HEK293 (cell line): Measurements from ENCODE around the gene KLK7.

Experiments
- PRDM4 ChIP-seq: fragments of 450-650 bp; formaldehyde crosslinking; IDR thresholded peaks from 2 replicates; pipeline ENCODE4 v1.5.1; 2017; ENCODE audit warnings: missing biosample characterization, missing genetic modification characterization
- YY1 ChIP-seq: fragments of 450-650 bp; formaldehyde crosslinking; IDR thresholded peaks from 2 replicates; pipeline ENCODE4 v1.5.1; 2018; ENCODE audit warnings: missing biosample characterization, missing genetic modification characterization
- ZNF76 ChIP-seq: fragments of 450-650 bp; formaldehyde crosslinking; IDR thresholded peaks from 2 replicates; pipeline ENCODE4; 2016; ENCODE audit warnings: low read depth, missing biosample characterization, missing genetic modification characterization, borderline replicate concordance
- ZNF830 ChIP-seq: fragments of 450-650 bp; IDR thresholded peaks from 2 replicates; pipeline ENCODE4 v1.5.0; 2018; ENCODE audit warnings: missing biosample characterization, missing genetic modification characterization, low read depth, mild to moderate bottlenecking, moderate library complexity
- TF ChIP-seq, protein P1 (sequence below): fragments of 450-650 bp; formaldehyde crosslinking; IDR thresholded peaks from 2 replicates; pipeline ENCODE4 v1.5.1; 2016; ENCODE audit warnings: missing biosample characterization, missing genetic modification characterization
- TF ChIP-seq, protein P2 (sequence below): fragments of 450-650 bp; formaldehyde crosslinking; IDR thresholded peaks from 2 replicates; pipeline ENCODE4 v1.5.1; 2016; ENCODE audit warnings: missing biosample characterization, missing genetic modification characterization
- TF ChIP-seq, protein P3 (sequence below): fragments of 450-650 bp; IDR thresholded peaks from 2 replicates; pipeline ENCODE4 v1.5.1; 2018; ENCODE audit warnings: missing biosample characterization, mild to moderate bottlenecking, missing genetic modification characterization
- TF ChIP-seq, protein P4 (sequence below): fragments of 450-650 bp; formaldehyde crosslinking; IDR thresholded peaks from 2 replicates; pipeline ENCODE4 v1.5.0; 2017; ENCODE audit warnings: missing biosample characterization, missing genetic modification characterization, borderline replicate concordance

DNA sequence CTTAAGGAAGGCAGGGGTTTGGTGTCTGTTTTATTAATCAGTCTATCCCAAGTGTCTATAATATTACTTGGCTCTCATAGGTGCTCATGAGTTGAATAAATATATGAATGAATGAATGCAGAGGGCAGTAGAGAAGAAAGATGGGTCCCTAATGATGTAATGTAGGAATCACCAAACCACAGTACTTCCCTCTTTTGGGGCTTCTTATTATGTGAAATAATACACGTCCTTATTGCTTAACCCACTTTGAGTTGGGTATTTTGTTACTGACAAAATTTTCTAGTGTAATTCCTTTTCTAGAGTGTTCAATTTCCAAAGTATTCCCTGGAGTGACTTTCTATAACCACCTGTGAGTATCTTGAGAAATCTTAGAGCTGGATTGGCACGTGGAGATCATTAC, 44.1 kb downstream of the KLK7 start:
- TF ChIP-seq YY1 = no peak
- TF ChIP-seq, protein P1, sequence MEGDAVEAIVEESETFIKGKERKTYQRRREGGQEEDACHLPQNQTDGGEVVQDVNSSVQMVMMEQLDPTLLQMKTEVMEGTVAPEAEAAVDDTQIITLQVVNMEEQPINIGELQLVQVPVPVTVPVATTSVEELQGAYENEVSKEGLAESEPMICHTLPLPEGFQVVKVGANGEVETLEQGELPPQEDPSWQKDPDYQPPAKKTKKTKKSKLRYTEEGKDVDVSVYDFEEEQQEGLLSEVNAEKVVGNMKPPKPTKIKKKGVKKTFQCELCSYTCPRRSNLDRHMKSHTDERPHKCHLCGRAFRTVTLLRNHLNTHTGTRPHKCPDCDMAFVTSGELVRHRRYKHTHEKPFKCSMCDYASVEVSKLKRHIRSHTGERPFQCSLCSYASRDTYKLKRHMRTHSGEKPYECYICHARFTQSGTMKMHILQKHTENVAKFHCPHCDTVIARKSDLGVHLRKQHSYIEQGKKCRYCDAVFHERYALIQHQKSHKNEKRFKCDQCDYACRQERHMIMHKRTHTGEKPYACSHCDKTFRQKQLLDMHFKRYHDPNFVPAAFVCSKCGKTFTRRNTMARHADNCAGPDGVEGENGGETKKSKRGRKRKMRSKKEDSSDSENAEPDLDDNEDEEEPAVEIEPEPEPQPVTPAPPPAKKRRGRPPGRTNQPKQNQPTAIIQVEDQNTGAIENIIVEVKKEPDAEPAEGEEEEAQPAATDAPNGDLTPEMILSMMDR (tag by site-specific recombination) = no peak
- no peak for TF ChIP-seq ZNF76 (tag by site-specific recombination)
- TF ChIP-seq, protein P2, sequence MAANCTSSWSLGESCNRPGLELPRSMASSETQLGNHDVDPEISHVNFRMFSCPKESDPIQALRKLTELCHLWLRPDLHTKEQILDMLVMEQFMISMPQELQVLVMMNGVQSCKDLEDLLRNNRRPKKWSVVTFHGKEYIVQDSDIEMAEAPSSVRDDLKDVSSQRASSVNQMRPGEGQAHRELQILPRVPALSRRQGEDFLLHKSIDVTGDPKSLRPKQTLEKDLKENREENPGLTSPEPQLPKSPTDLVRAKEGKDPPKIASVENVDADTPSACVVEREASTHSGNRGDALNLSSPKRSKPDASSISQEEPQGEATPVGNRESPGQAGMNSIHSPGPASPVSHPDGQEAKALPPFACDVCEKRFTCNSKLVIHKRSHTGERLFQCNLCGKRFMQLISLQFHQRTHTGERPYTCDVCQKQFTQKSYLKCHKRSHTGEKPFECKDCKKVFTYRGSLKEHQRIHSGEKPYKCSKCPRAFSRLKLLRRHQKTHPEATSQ (tag by site-specific recombination) = no peak
- no peak for TF ChIP-seq ZNF830
- TF ChIP-seq, protein P3, sequence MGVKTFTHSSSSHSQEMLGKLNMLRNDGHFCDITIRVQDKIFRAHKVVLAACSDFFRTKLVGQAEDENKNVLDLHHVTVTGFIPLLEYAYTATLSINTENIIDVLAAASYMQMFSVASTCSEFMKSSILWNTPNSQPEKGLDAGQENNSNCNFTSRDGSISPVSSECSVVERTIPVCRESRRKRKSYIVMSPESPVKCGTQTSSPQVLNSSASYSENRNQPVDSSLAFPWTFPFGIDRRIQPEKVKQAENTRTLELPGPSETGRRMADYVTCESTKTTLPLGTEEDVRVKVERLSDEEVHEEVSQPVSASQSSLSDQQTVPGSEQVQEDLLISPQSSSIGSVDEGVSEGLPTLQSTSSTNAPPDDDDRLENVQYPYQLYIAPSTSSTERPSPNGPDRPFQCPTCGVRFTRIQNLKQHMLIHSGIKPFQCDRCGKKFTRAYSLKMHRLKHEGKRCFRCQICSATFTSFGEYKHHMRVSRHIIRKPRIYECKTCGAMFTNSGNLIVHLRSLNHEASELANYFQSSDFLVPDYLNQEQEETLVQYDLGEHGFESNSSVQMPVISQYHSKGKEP (tag by site-specific recombination) = no peak
- no peak for TF ChIP-seq PRDM4 (tag by site-specific recombination)
- TF ChIP-seq, protein P4, sequence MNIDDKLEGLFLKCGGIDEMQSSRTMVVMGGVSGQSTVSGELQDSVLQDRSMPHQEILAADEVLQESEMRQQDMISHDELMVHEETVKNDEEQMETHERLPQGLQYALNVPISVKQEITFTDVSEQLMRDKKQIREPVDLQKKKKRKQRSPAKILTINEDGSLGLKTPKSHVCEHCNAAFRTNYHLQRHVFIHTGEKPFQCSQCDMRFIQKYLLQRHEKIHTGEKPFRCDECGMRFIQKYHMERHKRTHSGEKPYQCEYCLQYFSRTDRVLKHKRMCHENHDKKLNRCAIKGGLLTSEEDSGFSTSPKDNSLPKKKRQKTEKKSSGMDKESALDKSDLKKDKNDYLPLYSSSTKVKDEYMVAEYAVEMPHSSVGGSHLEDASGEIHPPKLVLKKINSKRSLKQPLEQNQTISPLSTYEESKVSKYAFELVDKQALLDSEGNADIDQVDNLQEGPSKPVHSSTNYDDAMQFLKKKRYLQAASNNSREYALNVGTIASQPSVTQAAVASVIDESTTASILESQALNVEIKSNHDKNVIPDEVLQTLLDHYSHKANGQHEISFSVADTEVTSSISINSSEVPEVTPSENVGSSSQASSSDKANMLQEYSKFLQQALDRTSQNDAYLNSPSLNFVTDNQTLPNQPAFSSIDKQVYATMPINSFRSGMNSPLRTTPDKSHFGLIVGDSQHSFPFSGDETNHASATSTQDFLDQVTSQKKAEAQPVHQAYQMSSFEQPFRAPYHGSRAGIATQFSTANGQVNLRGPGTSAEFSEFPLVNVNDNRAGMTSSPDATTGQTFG (tag by site-specific recombination) = no peak
